Measurements from ENCODE around the gene SNX3.

GRCh38 chr6:108175592-108176279, 85.1 kb downstream of the SNX3 start:
- TF ChIP-seq CTCF (IDR thresholded peaks at IDR 0.05; ENCODE audit: poor library complexity) (peak; percentile 35), EZH2 (IDR thresholded peaks at IDR 0.05; ENCODE audit: borderline replicate concordance) (no peak)
